ENCODE data around the gene ZBTB48. TPM values are rescaled to one million over a fixed set of nuclear protein-coding genes. Genes with fewer than 3 reads are reported as not detected.

Gene ZBTB48
- total RNA-seq = 10 to 100 TPM; 30.7 to 37.4 TPM

GRCh38 chr1:6579374-6580118, at the start of gene ZBTB48:
Gene ZBTB48, plus strand, starts transcription at chr1:6579994. Its CDS starts 616 bp downstream, at chr1:6580610.
- ATAC-seq = peak; percentile 99
- CTCF ChIA-PET = interaction anchor here (0.9 to 2.2 kb wide), 6 partner anchors 9 to 154 kb away, joined by 3 to 24 read pairs (median 4); partner anchors contain the start of genes NOL9 and TAS1R1
- Mint-ChIP-seq H3K4me3 (peak within 1 kb of the TSS; percentile 94), H3K4me1 (peaks cover 31% of the 10 kb centered on the region), H3K27ac (peak within 1 kb of the TSS; percentile 94), H3K36me3 (no peaks in the 10 kb centered on the region), H3K9me3 (ENCODE audit: low read depth) (no peaks in the 10 kb centered on the region), H3K27me3 (no peaks in the 10 kb centered on the region)
- DNase-seq = peak; percentile 98

GRCh38 chr1:6530504-6531160, 49.2 kb upstream of the ZBTB48 start:
- CTCF ChIA-PET = no interaction called here
- no peak for ATAC-seq
- Mint-ChIP-seq H3K27me3 (no peaks in the 10 kb centered on the region), H3K36me3 (peaks cover 41% of the 10 kb centered on the region), H3K27ac (no peak overlapping the region), H3K4me3 (no peak overlapping the region), H3K9me3 (ENCODE audit: low read depth) (no peaks in the 10 kb centered on the region), H3K4me1 (no peaks in the 10 kb centered on the region)
- DNase-seq = no peak

- no peaks in the 10 kb centered on the region for H3K27me3 Mint-ChIP-seq
- H3K36me3 Mint-ChIP-seq = peaks cover 33% of the 10 kb centered on the region
- ATAC-seq = no peak
- H3K4me3 Mint-ChIP-seq = no peak overlapping the region
- CTCF ChIA-PET = no interaction called here
- no peaks in the 10 kb centered on the region for H3K4me1 Mint-ChIP-seq
- no peak overlapping the region for H3K27ac Mint-ChIP-seq
- DNase-seq = no peak
- no peaks in the 10 kb centered on the region for H3K9me3 Mint-ChIP-seq (ENCODE audit: low read depth)
These were observed 47.8 kb upstream of the ZBTB48 start for GRCh38 chr1:6531996-6532395.

GRCh38 chr1:6534248-6534822, 45.5 kb upstream of the ZBTB48 start:
- Mint-ChIP-seq H3K9me3 (ENCODE audit: low read depth) (no peaks in the 10 kb centered on the region), H3K27ac (no peak overlapping the region), H3K36me3 (peaks cover 24% of the 10 kb centered on the region), H3K27me3 (no peaks in the 10 kb centered on the region), H3K4me3 (no peak overlapping the region), H3K4me1 (no peaks in the 10 kb centered on the region)
- ATAC-seq (no peak), DNase-seq (no peak)
- CTCF ChIA-PET = interaction anchor here (0.7 to 1.6 kb wide), 3 partner anchors 10 to 22 kb away, joined by 3 to 4 read pairs (median 3); partner anchors contain the start of genes NOL9 and TAS1R1

- Mint-ChIP-seq H3K27me3 (no peaks in the 10 kb centered on the region), H3K4me1 (no peaks in the 10 kb centered on the region), H3K27ac (no peak overlapping the region), H3K9me3 (ENCODE audit: low read depth) (no peaks in the 10 kb centered on the region), H3K4me3 (no peak overlapping the region), H3K36me3 (peaks cover 27% of the 10 kb centered on the region)
- CTCF ChIA-PET = interaction anchor here (1.6 to 2.3 kb wide), 2 partner anchors 20 to 45 kb away, joined by 4 to 5 read pairs; partner anchors contain the start of genes NOL9 and TAS1R1
- DNase-seq = no peak
- ATAC-seq = no peak
These were observed 44.6 kb upstream of the ZBTB48 start for GRCh38 chr1:6535214-6535613.

GRCh38 chr1:6536291-6536690, 43.5 kb upstream of the ZBTB48 start:
- CTCF ChIA-PET = interaction anchor here (1.8 to 2.3 kb wide), 2 partner anchors 18 to 46 kb away, joined by 5 to 9 read pairs; partner anchors contain the start of genes NOL9 and TAS1R1
- no peak overlapping the region for H3K27ac Mint-ChIP-seq
- DNase-seq (no peak), ATAC-seq (no peak)
- H3K4me1 Mint-ChIP-seq = no peaks in the 10 kb centered on the region
- no peaks in the 10 kb centered on the region for H3K9me3 Mint-ChIP-seq (ENCODE audit: low read depth)
- H3K4me3 Mint-ChIP-seq = no peak overlapping the region
- H3K36me3 Mint-ChIP-seq = peaks cover 22% of the 10 kb centered on the region
- no peaks in the 10 kb centered on the region for H3K27me3 Mint-ChIP-seq

- Mint-ChIP-seq H3K4me3 (no peak overlapping the region), H3K9me3 (ENCODE audit: low read depth) (no peaks in the 10 kb centered on the region), H3K36me3 (peaks cover 13% of the 10 kb centered on the region), H3K4me1 (no peaks in the 10 kb centered on the region), H3K27me3 (no peaks in the 10 kb centered on the region), H3K27ac (no peak overlapping the region)
- no peak for DNase-seq
- no peak for ATAC-seq
- CTCF ChIA-PET = interaction anchor here (1.8 kb wide), 1 partner anchor 16 kb away, joined by 8 read pairs; the partner anchor contains the start of genes NOL9 and TAS1R1
These were observed 40.8 kb upstream of the ZBTB48 start for GRCh38 chr1:6538956-6539355.

GRCh38 chr1:6544831-6545230, 35.0 kb upstream of the ZBTB48 start:
- H3K27ac Mint-ChIP-seq = peak overlapping the region; percentile 80
- H3K4me3 Mint-ChIP-seq = no peak overlapping the region
- H3K4me1 Mint-ChIP-seq = peaks cover 31% of the 10 kb centered on the region
- H3K9me3 Mint-ChIP-seq (ENCODE audit: low read depth) = no peaks in the 10 kb centered on the region
- no peaks in the 10 kb centered on the region for H3K27me3 Mint-ChIP-seq
- DNase-seq = no peak
- H3K36me3 Mint-ChIP-seq = peaks cover 50% of the 10 kb centered on the region
- peak; percentile 37 for ATAC-seq
- CTCF ChIA-PET = interaction anchor here (0.9 to 4.8 kb wide), 2 partner anchors 9 to 26 kb away, joined by 4 to 27 read pairs; partner anchors contain the start of genes NOL9 and TAS1R1

GRCh38 chr1:6545276-6546112, 34.3 kb upstream of the ZBTB48 start:
- H3K27me3 Mint-ChIP-seq = no peaks in the 10 kb centered on the region
- no peak overlapping the region for H3K4me3 Mint-ChIP-seq
- H3K4me1 Mint-ChIP-seq = peaks cover 31% of the 10 kb centered on the region
- H3K27ac Mint-ChIP-seq = peak overlapping the region; percentile 84
- no peaks in the 10 kb centered on the region for H3K9me3 Mint-ChIP-seq (ENCODE audit: low read depth)
- ATAC-seq (peak; percentile 66), DNase-seq (no peak)
- CTCF ChIA-PET = interaction anchor here (0.8 to 4.8 kb wide), 3 partner anchors 9 to 26 kb away, joined by 4 to 27 read pairs (median 6); partner anchors contain the start of genes NOL9 and TAS1R1
- H3K36me3 Mint-ChIP-seq = peaks cover 54% of the 10 kb centered on the region

- CTCF ChIA-PET = interaction anchor here (0.7 to 4.8 kb wide), 2 partner anchors 8 to 57 kb away, joined by 3 to 27 read pairs; partner anchors contain the start of genes NOL9 and TAS1R1
- DNase-seq = no peak
- peaks cover 50% of the 10 kb centered on the region for H3K36me3 Mint-ChIP-seq
- H3K27me3 Mint-ChIP-seq = no peaks in the 10 kb centered on the region
- no peaks in the 10 kb centered on the region for H3K9me3 Mint-ChIP-seq (ENCODE audit: low read depth)
- peak overlapping the region; percentile 84 for H3K27ac Mint-ChIP-seq
- ATAC-seq = no peak
- H3K4me3 Mint-ChIP-seq = no peak overlapping the region
- H3K4me1 Mint-ChIP-seq = peaks cover 31% of the 10 kb centered on the region
These were observed 33.5 kb upstream of the ZBTB48 start for GRCh38 chr1:6546326-6546725.

GRCh38 chr1:6547301-6547700, 32.5 kb upstream of the ZBTB48 start:
- Mint-ChIP-seq H3K27ac (peak overlapping the region; percentile 84), H3K27me3 (no peaks in the 10 kb centered on the region), H3K4me1 (peaks cover 35% of the 10 kb centered on the region), H3K4me3 (no peak overlapping the region), H3K36me3 (peaks cover 48% of the 10 kb centered on the region), H3K9me3 (ENCODE audit: low read depth) (no peaks in the 10 kb centered on the region)
- ATAC-seq (no peak), DNase-seq (no peak)
- CTCF ChIA-PET = interaction anchor here (0.7 to 1.2 kb wide), 2 partner anchors 12 to 58 kb away, joined by 3 read pairs; no protein-coding TSS in a partner anchor

GRCh38 chr1:6554031-6554906, 25.5 kb upstream of the ZBTB48 start, which contains the start of gene NOL9:
Gene NOL9, minus strand, starts transcription at chr1:6554513. Its CDS starts 11 bp downstream, at chr1:6554502.
- H3K27me3 Mint-ChIP-seq = no peaks in the 10 kb centered on the region
- H3K9me3 Mint-ChIP-seq (ENCODE audit: low read depth) = no peaks in the 10 kb centered on the region
- peak; percentile 97 for DNase-seq

More at GRCh38 chr1:6554031-6554906, 25.5 kb upstream of the ZBTB48 start, which contains the start of gene NOL9:
- H3K36me3 Mint-ChIP-seq = peaks cover 11% of the 10 kb centered on the region
- CTCF ChIA-PET = interaction anchor here (0.7 to 3.0 kb wide), 40 partner anchors 10 to 237 kb away, joined by 3 to 33 read pairs (median 4); partner anchors contain the start of genes DNAJC11, KLHL21, PLEKHG5 and THAP3
- H3K27ac Mint-ChIP-seq = peak within 1 kb of the TSS; percentile 64
- peaks cover 19% of the 10 kb centered on the region for H3K4me1 Mint-ChIP-seq
- H3K4me3 Mint-ChIP-seq = peak within 1 kb of the TSS; percentile 76
- peak; percentile 98 for ATAC-seq
